ENCODE measurements around the gene UBALD2. TPM values are rescaled to one million over a fixed set of nuclear protein-coding genes. Genes with fewer than 3 reads are reported as not detected.

The UBALD2 gene
- total and polyA plus RNA-seq, 2 of the 13 experiments (the other 11 are each of a cell fraction or from before 2014, with no cell fraction given): 3.3 to 89.7 TPM

DNA sequence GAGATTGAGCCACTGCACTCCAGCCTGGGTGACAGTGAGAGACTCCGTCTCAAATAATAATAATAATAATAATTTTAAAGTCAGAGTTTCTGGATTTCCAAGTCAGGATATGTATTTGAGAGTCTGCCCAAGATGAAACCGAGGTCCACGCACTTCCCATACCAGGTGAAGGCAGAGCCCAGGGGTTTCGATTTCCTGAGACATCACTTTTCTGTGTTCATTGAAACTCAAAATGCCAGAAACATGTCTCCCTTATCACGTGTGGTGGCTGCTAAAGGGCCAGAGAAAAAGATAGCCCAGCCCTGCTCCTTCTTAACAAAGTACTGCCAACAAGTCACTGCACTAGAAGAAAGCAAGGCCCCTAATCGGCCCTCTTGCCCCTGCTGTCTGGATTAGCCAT lies 15.0 kb upstream of the UBALD2 start:
- BruUV-seq (replicated peaks): no TSS peak

DNA sequence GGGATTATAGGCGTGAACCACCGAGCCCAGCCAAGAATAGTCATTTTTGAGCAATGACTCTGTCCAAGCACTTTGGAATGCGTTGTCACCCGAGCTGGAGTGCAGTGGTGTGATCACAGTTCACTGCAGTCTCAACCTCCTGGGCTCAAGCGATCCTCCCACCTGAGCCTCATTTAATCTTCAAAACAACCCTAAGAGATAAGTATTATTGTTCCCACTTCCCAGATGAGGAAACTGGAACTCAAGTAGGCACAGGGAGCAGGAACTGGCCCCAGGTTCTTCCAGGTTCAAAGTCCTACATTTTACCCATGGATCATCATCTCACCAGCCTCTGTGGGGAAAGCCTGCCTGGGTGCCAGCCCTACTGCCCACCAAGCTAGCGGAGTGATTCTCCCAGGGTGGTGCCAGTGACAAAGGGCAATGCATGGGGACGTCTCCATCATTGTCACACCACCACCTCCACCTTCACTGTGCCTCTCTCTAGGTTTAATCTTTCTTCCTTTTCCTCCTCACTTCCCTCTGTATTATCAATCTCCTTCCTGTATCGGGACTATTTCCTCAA lies 13.6 kb upstream of the UBALD2 start:
- Histone ChIP-seq H2AFZ (ENCODE audit: low read length) (peak overlapping the region; percentile 10), H3K4me1 (ENCODE audit: insufficient read depth, low read length) (peaks cover 83% of the 10 kb centered on the region), H4K20me1 (ENCODE audit: insufficient read depth, low read length) (no peaks in the 10 kb centered on the region), H3K4me3 (replicated peaks in 1 of 3; ENCODE audit: insufficient read depth in 1 of 3, low read depth in 2 of 3, low read length in 3 of 3) (peak overlapping the region; percentile 7 to 63 (median 11); a peak in 5 of 6 replicates), H3K27ac (ENCODE audit: extremely low read length, insufficient read depth, low read length) (peak overlapping the region; percentile 63), H3K27me3 (ENCODE audit: control insufficient read depth in 1 of 2, insufficient read depth in 2 of 2, low read length in 2 of 2) (no peaks in the 10 kb centered on the region), H3K9ac (ENCODE audit: insufficient read depth, low read depth, low read length) (peak overlapping the region; percentile 59), H3K79me2 (ENCODE audit: insufficient read depth, low read length) (no peaks in the 10 kb centered on the region), H3K4me2 (ENCODE audit: low read depth, low read length) (peak overlapping the region; percentile 93), H3K36me3 (replicated peaks in 1 of 2; ENCODE audit: control insufficient read depth in 1 of 2, insufficient read depth in 2 of 2, low read length in 2 of 2) (no peaks in the 10 kb centered on the region), H3K9me3 (ENCODE audit: low read length) (no peaks in the 10 kb centered on the region)
- intact Hi-C loops (cut with micrococcal nuclease; ENCODE audit: unreplicated experiment) (no loop called here), in situ Hi-C loops (cut with HindIII; ENCODE audit: extremely low pct_ligation_motif_present, low pct_unique_long_range_greater_than_20kb) (no loop called here)
- no peak for FAIRE-seq
- ATAC-seq: peak; percentile 36
- WGBS (ENCODE audit: low lambda C conversion rate): 1% methylated on average over 8 of the region's 8 CpGs
- peak; percentile 56 for DNase-seq (ENCODE audit: low spot score)
- ChIA-PET POLR2A (interaction anchor here (0.6 to 7.6 kb wide), 17 partner anchors 8 to 472 kb away, joined by 3 to 51 read pairs (median 3); partner anchors contain the start of genes FBF1, RNF157 and UBALD2), CTCF (ENCODE audit: low intra/inter-chr PET ratio, low total read pairs) (no interaction called here)
- no TSS peak for BruUV-seq (replicated peaks)
- TF ChIP-seq MAFK (conservative IDR thresholded peaks at IDR 0.05 in 1 of 2, IDR thresholded peaks at IDR 0.05 in 1 of 2; ENCODE audit: low read length in 2 of 2) (no peak), MED13 (CRISPR knock-in tag; IDR thresholded peaks at IDR 0.05) (no peak), NFIB (CRISPR knock-in tag; IDR thresholded peaks at IDR 0.05; ENCODE audit: borderline replicate concordance) (no peak), MXD3 (CRISPR knock-in tag; IDR thresholded peaks at IDR 0.05) (no peak), KDM4B (CRISPR knock-in tag; IDR thresholded peaks at IDR 0.05) (no peak), ZNF350 (CRISPR knock-in tag; IDR thresholded peaks at IDR 0.05; ENCODE audit: borderline replicate concordance, low read depth) (no peak), ZNF576 (CRISPR knock-in tag; IDR thresholded peaks at IDR 0.05) (no peak), EZH2 (conservative IDR thresholded peaks at IDR 0.05; ENCODE audit: low read depth, low read length) (no peak)
- TF ChIP-seq, protein P1, sequence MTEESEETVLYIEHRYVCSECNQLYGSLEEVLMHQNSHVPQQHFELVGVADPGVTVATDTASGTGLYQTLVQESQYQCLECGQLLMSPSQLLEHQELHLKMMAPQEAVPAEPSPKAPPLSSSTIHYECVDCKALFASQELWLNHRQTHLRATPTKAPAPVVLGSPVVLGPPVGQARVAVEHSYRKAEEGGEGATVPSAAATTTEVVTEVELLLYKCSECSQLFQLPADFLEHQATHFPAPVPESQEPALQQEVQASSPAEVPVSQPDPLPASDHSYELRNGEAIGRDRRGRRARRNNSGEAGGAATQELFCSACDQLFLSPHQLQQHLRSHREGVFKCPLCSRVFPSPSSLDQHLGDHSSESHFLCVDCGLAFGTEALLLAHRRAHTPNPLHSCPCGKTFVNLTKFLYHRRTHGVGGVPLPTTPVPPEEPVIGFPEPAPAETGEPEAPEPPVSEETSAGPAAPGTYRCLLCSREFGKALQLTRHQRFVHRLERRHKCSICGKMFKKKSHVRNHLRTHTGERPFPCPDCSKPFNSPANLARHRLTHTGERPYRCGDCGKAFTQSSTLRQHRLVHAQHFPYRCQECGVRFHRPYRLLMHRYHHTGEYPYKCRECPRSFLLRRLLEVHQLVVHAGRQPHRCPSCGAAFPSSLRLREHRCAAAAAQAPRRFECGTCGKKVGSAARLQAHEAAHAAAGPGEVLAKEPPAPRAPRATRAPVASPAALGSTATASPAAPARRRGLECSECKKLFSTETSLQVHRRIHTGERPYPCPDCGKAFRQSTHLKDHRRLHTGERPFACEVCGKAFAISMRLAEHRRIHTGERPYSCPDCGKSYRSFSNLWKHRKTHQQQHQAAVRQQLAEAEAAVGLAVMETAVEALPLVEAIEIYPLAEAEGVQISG (CRISPR knock-in tag; IDR thresholded peaks at IDR 0.05): no peak

More for the DNA sequence above, 15.0 kb upstream of the UBALD2 start:
- FAIRE-seq (no peak), DNase-seq (ENCODE audit: low spot score) (no peak), ATAC-seq (no peak)
- H3K4me3 ChIP-seq (replicated peaks in 1 of 3; ENCODE audit: insufficient read depth in 1 of 3, low read depth in 2 of 3, low read length in 3 of 3): no peak overlapping the region; a peak in 1 of 6 replicates
- H3K4me1 ChIP-seq (ENCODE audit: insufficient read depth, low read length): peaks cover 83% of the 10 kb centered on the region
- no peaks in the 10 kb centered on the region for H3K9me3 ChIP-seq (ENCODE audit: low read length)
- no peak overlapping the region for H3K9ac ChIP-seq (ENCODE audit: insufficient read depth, low read depth, low read length)
- no peaks in the 10 kb centered on the region for H3K36me3 ChIP-seq (replicated peaks in 1 of 2; ENCODE audit: control insufficient read depth in 1 of 2, insufficient read depth in 2 of 2, low read length in 2 of 2)
- POLR2A ChIA-PET: interaction anchor here (2.9 to 7.6 kb wide), 2 partner anchors 9 to 14 kb away, joined by 40 to 51 read pairs; partner anchors contain the start of gene UBALD2
- no peaks in the 10 kb centered on the region for H3K79me2 ChIP-seq (ENCODE audit: insufficient read depth, low read length)
- WGBS (ENCODE audit: low lambda C conversion rate): 52% methylated on average over 6 of the region's 6 CpGs
- no peaks in the 10 kb centered on the region; a peak in 1 of 5 replicates for H3K27me3 ChIP-seq (ENCODE audit: control insufficient read depth in 1 of 2, insufficient read depth in 2 of 2, low read length in 2 of 2)
- H3K27ac ChIP-seq (ENCODE audit: extremely low read length, insufficient read depth, low read length): no peak overlapping the region
- TF ChIP-seq ZBTB2 (CRISPR knock-in tag; IDR thresholded peaks at IDR 0.05; ENCODE audit: low read depth): no peak
- intact Hi-C loops (cut with micrococcal nuclease; ENCODE audit: unreplicated experiment): no loop called here
- no peak overlapping the region for H2AFZ ChIP-seq (ENCODE audit: low read length)
- no peak overlapping the region; the same call in 1 of the 2 replicates for H3K4me2 ChIP-seq (ENCODE audit: low read depth, low read length)
- in situ Hi-C loops (cut with HindIII; ENCODE audit: extremely low pct_ligation_motif_present, low pct_unique_long_range_greater_than_20kb): no loop called here
- CTCF ChIA-PET (ENCODE audit: low intra/inter-chr PET ratio, low total read pairs): no interaction called here
- H4K20me1 ChIP-seq (ENCODE audit: insufficient read depth, low read length): no peaks in the 10 kb centered on the region

All from HepG2 (cell line).